ENCODE results near the gene FBXL5.

The FBXL5 gene

DNA sequence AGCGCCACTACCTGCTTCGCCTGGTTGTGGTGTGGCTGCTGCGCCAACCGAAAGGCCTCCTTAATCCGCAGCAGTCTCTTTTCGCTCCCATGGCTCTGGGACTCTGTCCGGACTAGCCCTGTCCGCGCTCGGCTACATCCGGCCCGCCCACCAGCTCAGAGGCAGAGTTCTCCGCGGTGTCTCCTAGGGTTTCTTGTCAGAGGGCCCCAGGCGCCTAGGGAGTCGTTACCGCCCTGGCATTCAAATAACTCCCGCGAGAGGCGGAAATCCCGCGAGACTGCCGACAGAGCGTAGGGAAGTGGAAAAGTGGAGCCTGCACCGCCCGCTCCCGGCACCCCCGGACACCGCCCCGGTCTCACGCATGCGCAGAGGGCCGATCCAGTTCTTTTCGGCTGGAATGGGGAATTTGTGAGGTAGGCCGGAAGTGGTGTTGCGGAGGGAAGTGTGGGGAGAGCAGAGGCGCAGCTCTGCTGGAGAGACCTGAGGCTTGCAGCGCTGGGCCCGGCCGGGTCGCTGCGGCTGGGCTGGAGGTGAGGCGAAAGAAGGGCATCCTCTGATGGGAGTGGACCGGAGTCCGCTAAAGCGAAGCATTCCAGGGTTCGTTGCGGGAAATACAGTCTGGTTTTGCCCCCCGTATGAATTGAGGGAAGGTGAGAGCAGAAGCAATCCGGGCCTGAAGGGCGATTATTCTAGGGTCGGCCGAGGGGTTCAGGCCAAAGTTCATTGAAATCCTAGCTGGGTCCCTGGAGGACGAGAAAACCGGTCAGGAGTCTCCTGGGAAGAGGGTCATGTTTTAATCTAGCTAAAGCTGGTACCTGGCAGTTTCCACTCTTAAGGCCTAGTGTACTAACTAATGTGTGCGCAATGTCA is 26.4 kb upstream of the FBXL5 start, which contains the start of gene FAM200B (continued):
- TF ChIP-seq, protein P1, sequence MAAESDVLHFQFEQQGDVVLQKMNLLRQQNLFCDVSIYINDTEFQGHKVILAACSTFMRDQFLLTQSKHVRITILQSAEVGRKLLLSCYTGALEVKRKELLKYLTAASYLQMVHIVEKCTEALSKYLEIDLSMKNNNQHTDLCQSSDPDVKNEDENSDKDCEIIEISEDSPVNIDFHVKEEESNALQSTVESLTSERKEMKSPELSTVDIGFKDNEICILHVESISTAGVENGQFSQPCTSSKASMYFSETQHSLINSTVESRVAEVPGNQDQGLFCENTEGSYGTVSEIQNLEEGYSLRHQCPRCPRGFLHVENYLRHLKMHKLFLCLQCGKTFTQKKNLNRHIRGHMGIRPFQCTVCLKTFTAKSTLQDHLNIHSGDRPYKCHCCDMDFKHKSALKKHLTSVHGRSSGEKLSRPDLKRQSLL (tag by site-specific recombination; IDR thresholded peaks at IDR 0.05): 0 out of 2 replicates have a peak, but pooled peaks have one; percentile 15
- TF ChIP-seq, protein P2, sequence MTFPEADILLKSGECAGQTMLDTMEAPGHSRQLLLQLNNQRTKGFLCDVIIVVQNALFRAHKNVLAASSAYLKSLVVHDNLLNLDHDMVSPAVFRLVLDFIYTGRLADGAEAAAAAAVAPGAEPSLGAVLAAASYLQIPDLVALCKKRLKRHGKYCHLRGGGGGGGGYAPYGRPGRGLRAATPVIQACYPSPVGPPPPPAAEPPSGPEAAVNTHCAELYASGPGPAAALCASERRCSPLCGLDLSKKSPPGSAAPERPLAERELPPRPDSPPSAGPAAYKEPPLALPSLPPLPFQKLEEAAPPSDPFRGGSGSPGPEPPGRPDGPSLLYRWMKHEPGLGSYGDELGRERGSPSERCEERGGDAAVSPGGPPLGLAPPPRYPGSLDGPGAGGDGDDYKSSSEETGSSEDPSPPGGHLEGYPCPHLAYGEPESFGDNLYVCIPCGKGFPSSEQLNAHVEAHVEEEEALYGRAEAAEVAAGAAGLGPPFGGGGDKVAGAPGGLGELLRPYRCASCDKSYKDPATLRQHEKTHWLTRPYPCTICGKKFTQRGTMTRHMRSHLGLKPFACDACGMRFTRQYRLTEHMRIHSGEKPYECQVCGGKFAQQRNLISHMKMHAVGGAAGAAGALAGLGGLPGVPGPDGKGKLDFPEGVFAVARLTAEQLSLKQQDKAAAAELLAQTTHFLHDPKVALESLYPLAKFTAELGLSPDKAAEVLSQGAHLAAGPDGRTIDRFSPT (tag by site-specific recombination; IDR thresholded peaks at IDR 0.05): peak; percentile 52; the same call in 1 of the 2 replicates
- no peak for TF ChIP-seq ZNF37A (tag by site-specific recombination; IDR thresholded peaks at IDR 0.05)
- TF ChIP-seq ZNF76 (tag by site-specific recombination; IDR thresholded peaks at IDR 0.05; ENCODE audit: borderline replicate concordance, low read depth): peak; percentile 67; the same call in 1 of the 2 replicates
- TF ChIP-seq, protein P3, sequence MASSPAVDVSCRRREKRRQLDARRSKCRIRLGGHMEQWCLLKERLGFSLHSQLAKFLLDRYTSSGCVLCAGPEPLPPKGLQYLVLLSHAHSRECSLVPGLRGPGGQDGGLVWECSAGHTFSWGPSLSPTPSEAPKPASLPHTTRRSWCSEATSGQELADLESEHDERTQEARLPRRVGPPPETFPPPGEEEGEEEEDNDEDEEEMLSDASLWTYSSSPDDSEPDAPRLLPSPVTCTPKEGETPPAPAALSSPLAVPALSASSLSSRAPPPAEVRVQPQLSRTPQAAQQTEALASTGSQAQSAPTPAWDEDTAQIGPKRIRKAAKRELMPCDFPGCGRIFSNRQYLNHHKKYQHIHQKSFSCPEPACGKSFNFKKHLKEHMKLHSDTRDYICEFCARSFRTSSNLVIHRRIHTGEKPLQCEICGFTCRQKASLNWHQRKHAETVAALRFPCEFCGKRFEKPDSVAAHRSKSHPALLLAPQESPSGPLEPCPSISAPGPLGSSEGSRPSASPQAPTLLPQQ (tag by site-specific recombination; IDR thresholded peaks at IDR 0.05): peak; percentile 61; the same call in 1 of the 2 replicates
- peak; percentile 50; the same call in 1 of the 2 replicates for TF ChIP-seq GLIS2 (tag by site-specific recombination; IDR thresholded peaks at IDR 0.05)
- TF ChIP-seq ZXDB (tag by site-specific recombination; IDR thresholded peaks at IDR 0.05): peak; percentile 84
- TF ChIP-seq IKZF3 (tag by site-specific recombination; IDR thresholded peaks at IDR 0.05): peak; percentile 97
- TF ChIP-seq ZNF169 (tag by site-specific recombination; IDR thresholded peaks at IDR 0.05): no peak
- TF ChIP-seq ZNF558 (tag by site-specific recombination; IDR thresholded peaks at IDR 0.05): no peak
- peak; percentile 85 for TF ChIP-seq ZEB2 (tag by site-specific recombination; IDR thresholded peaks at IDR 0.05)
- peak; percentile 77 for TF ChIP-seq ZBTB17 (tag by site-specific recombination; IDR thresholded peaks at IDR 0.05)
- peak; percentile 55; the same call in 1 of the 2 replicates for TF ChIP-seq ZNF561 (tag by site-specific recombination; IDR thresholded peaks at IDR 0.05; ENCODE audit: borderline replicate concordance)
- peak; percentile 11; the same call in 1 of the 2 replicates for TF ChIP-seq ZNF24 (tag by site-specific recombination; IDR thresholded peaks at IDR 0.05)
- TF ChIP-seq, protein P4, sequence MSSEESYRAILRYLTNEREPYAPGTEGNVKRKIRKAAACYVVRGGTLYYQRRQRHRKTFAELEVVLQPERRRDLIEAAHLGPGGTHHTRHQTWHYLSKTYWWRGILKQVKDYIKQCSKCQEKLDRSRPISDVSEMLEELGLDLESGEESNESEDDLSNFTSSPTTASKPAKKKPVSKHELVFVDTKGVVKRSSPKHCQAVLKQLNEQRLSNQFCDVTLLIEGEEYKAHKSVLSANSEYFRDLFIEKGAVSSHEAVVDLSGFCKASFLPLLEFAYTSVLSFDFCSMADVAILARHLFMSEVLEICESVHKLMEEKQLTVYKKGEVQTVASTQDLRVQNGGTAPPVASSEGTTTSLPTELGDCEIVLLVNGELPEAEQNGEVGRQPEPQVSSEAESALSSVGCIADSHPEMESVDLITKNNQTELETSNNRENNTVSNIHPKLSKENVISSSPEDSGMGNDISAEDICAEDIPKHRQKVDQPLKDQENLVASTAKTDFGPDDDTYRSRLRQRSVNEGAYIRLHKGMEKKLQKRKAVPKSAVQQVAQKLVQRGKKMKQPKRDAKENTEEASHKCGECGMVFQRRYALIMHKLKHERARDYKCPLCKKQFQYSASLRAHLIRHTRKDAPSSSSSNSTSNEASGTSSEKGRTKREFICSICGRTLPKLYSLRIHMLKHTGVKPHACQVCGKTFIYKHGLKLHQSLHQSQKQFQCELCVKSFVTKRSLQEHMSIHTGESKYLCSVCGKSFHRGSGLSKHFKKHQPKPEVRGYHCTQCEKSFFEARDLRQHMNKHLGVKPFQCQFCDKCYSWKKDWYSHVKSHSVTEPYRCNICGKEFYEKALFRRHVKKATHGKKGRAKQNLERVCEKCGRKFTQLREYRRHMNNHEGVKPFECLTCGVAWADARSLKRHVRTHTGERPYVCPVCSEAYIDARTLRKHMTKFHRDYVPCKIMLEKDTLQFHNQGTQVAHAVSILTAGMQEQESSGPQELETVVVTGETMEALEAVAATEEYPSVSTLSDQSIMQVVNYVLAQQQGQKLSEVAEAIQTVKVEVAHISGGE (tag by site-specific recombination; conservative IDR thresholded peaks at IDR 0.05; ENCODE audit: low read depth): peak; percentile 96
- peak; percentile 68 for TF ChIP-seq ZNF2 (tag by site-specific recombination; IDR thresholded peaks at IDR 0.05)
- TF ChIP-seq, protein P5, sequence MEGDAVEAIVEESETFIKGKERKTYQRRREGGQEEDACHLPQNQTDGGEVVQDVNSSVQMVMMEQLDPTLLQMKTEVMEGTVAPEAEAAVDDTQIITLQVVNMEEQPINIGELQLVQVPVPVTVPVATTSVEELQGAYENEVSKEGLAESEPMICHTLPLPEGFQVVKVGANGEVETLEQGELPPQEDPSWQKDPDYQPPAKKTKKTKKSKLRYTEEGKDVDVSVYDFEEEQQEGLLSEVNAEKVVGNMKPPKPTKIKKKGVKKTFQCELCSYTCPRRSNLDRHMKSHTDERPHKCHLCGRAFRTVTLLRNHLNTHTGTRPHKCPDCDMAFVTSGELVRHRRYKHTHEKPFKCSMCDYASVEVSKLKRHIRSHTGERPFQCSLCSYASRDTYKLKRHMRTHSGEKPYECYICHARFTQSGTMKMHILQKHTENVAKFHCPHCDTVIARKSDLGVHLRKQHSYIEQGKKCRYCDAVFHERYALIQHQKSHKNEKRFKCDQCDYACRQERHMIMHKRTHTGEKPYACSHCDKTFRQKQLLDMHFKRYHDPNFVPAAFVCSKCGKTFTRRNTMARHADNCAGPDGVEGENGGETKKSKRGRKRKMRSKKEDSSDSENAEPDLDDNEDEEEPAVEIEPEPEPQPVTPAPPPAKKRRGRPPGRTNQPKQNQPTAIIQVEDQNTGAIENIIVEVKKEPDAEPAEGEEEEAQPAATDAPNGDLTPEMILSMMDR (tag by site-specific recombination; IDR thresholded peaks at IDR 0.05): peak; percentile 48; the same call in 1 of the 2 replicates
- TF ChIP-seq ZNF394 (tag by site-specific recombination; IDR thresholded peaks at IDR 0.05; ENCODE audit: borderline replicate concordance): no peak
- peak; percentile 90 for TF ChIP-seq KLF7 (tag by site-specific recombination; IDR thresholded peaks at IDR 0.05; ENCODE audit: borderline replicate concordance)
- no peak for TF ChIP-seq ZSCAN16 (tag by site-specific recombination; IDR thresholded peaks at IDR 0.05)
- TF ChIP-seq ZNF510 (tag by site-specific recombination; IDR thresholded peaks at IDR 0.05; ENCODE audit: insufficient replicate concordance): no peak
- no peak for TF ChIP-seq ZNF785 (tag by site-specific recombination; IDR thresholded peaks at IDR 0.05)
- peak; percentile 62; the same call in 1 of the 2 replicates for TF ChIP-seq KLF9 (tag by site-specific recombination; IDR thresholded peaks at IDR 0.05; ENCODE audit: low read depth)
- no peak for TF ChIP-seq ZNF658 (tag by site-specific recombination; IDR thresholded peaks at IDR 0.05)
- TF ChIP-seq, protein P6, sequence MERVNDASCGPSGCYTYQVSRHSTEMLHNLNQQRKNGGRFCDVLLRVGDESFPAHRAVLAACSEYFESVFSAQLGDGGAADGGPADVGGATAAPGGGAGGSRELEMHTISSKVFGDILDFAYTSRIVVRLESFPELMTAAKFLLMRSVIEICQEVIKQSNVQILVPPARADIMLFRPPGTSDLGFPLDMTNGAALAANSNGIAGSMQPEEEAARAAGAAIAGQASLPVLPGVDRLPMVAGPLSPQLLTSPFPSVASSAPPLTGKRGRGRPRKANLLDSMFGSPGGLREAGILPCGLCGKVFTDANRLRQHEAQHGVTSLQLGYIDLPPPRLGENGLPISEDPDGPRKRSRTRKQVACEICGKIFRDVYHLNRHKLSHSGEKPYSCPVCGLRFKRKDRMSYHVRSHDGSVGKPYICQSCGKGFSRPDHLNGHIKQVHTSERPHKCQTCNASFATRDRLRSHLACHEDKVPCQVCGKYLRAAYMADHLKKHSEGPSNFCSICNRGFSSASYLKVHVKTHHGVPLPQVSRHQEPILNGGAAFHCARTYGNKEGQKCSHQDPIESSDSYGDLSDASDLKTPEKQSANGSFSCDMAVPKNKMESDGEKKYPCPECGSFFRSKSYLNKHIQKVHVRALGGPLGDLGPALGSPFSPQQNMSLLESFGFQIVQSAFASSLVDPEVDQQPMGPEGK (tag by site-specific recombination; IDR thresholded peaks at IDR 0.05): peak; percentile 80
- no peak for TF ChIP-seq ZNF10 (tag by site-specific recombination; IDR thresholded peaks at IDR 0.05)
